GM10266 (cell line): ENCODE measurements around the gene TNFSF12.

Experiments
- DNase-seq: peaks from one replicate; pipeline ENCODE4 v3.0.0; 2012; ENCODE audit errors: extremely low spot score
- CTCF ChIP-seq: IDR thresholded peaks from 2 replicates; pipeline ENCODE4 v1.5.1; 2012; ENCODE audit warnings: mild to moderate bottlenecking, low read depth; ENCODE audit not compliant: control insufficient read depth, insufficient read depth; ENCODE audit errors: missing control alignments

The TNFSF12 gene

GRCh38 chr17:7549401-7550055, 670 bp downstream of the TNFSF12 start:
- no peak for TF ChIP-seq CTCF
- DNase-seq, result no peak

- no peak for DNase-seq
- TF ChIP-seq CTCF, result no peak
Measured at GRCh38 chr17:7550344-7550743, 1.5 kb downstream of the TNFSF12 start.

- no peak for DNase-seq
- TF ChIP-seq CTCF, result no peak
Measured at GRCh38 chr17:7551396-7551795, 2.5 kb downstream of the TNFSF12 start.

- TF ChIP-seq CTCF, result no peak
Measured at GRCh38 chr17:7552621-7553051, 3.8 kb downstream of the TNFSF12 start.

GRCh38 chr17:7553356-7553755, 4.5 kb downstream of the TNFSF12 start:
- DNase-seq, result no peak
- TF ChIP-seq CTCF, result no peak

More at GRCh38 chr17:7552621-7553051, 3.8 kb downstream of the TNFSF12 start:
- peak; percentile 75 for DNase-seq

- DNase-seq, result no peak
Measured at GRCh38 chr17:7555320-7555948, 6.6 kb downstream of the TNFSF12 start.

GRCh38 chr17:7556627-7557026, 7.8 kb downstream of the TNFSF12 start:
- TF ChIP-seq CTCF, result no peak
- DNase-seq, result no peak

More at GRCh38 chr17:7555320-7555948, 6.6 kb downstream of the TNFSF12 start:
- TF ChIP-seq CTCF, result no peak
